IMR-90 (cell line): ENCODE measurements around the gene GM2A. TPM values are rescaled to one million over a fixed set of nuclear protein-coding genes. Genes with fewer than 3 reads are reported as not detected.

Source experiments
- ATAC-seq: fragments of 200-7000 bp; cut with Tn5 transposase; 2 replicates; pipeline ENCODE4 v1.9.1; 2020; ENCODE audit warnings: low read depth, mild to moderate bottlenecking, moderate library complexity
- BruUV-seq: library from RNA; stranded (reverse); fragments of 400-500 nt; replicated peaks from 2 replicates; lab custom pipeline; 2021; lab: Mats Ljungman, UMichigan
- CTCF ChIA-PET: fragments of 300-600 bp; formaldehyde crosslinking; extraction: SDS; loops from one replicate; lab custom pipeline; 2021; ENCODE audit warnings: antibody characterized with exemption; lab: Yijun Ruan, JAX
- POLR2A ChIA-PET: fragments of 300-600 bp; sonication (Branson Sonifier 250); formaldehyde crosslinking; loops from one replicate; lab custom pipeline; 2022; ENCODE audit warnings: antibody characterized with exemption; ENCODE audit not compliant: unreplicated experiment; lab: Charles Lee
- DNase-seq: peaks from one replicate; pipeline ENCODE4 v3.0.0; 2013
- H2AFZ ChIP-seq: replicated peaks from 2 replicates; pipeline ENCODE3; 2013; ENCODE audit warnings: low read length, mild to moderate bottlenecking; ENCODE audit not compliant: poor library complexity
- H2AK5ac ChIP-seq: 2 replicates; pipeline ENCODE4 v1.6.1; 2013; ENCODE audit warnings: low read depth, low read length, inconsistent platforms
- H2AK9ac ChIP-seq: replicated peaks from 2 replicates; pipeline ENCODE3; 2013; ENCODE audit warnings: mild to moderate bottlenecking, low read depth, low read length, moderate library complexity; ENCODE audit not compliant: poor library complexity
- H2BK120ac ChIP-seq: 2 replicates; pipeline ENCODE4 v1.6.1; 2013; ENCODE audit warnings: low read depth, low read length, inconsistent platforms
- H2BK15ac ChIP-seq: 3 replicates; pipeline ENCODE4 v1.6.1; 2013; ENCODE audit warnings: low read depth, low read length, inconsistent platforms
- H2BK20ac ChIP-seq: 2 replicates; pipeline ENCODE4 v1.6.1; 2013; ENCODE audit warnings: low read depth, mild to moderate bottlenecking, inconsistent platforms, low read length, moderate library complexity
- H2BK5ac ChIP-seq: 2 replicates; pipeline ENCODE4 v1.6.1; 2013; ENCODE audit warnings: mild to moderate bottlenecking, low read depth, low read length, inconsistent platforms; ENCODE audit not compliant: poor library complexity, severe bottlenecking
- H3K14ac ChIP-seq: replicated peaks from 2 replicates; pipeline ENCODE4 v1.6.1; 2013; ENCODE audit warnings: low read depth, low read length, inconsistent platforms
- H3K18ac ChIP-seq: 2 replicates; pipeline ENCODE4 v1.6.1; 2013; ENCODE audit warnings: low read depth, low read length, control low read depth
- H3K23ac ChIP-seq: 2 replicates; pipeline ENCODE4 v1.6.1; 2013; ENCODE audit warnings: low read depth, low read length, inconsistent platforms
- H3K27ac ChIP-seq: 2 replicates; pipeline ENCODE4 v1.5.1; 2013; ENCODE audit warnings: mild to moderate bottlenecking, control low read depth, low read length; ENCODE audit not compliant: insufficient read depth
- H3K27me3 ChIP-seq: 2 replicates; pipeline ENCODE4 v1.6.1; 2013; ENCODE audit warnings: low read length; ENCODE audit not compliant: control insufficient read depth, insufficient read depth
- H3K36me3 ChIP-seq: 2 replicates; pipeline ENCODE4 v1.6.1; 2013; ENCODE audit warnings: low read length, mixed read lengths; ENCODE audit not compliant: control insufficient read depth, insufficient read depth
- H3K4ac ChIP-seq: 2 replicates; pipeline ENCODE4 v1.6.1; 2013; ENCODE audit warnings: low read depth, low read length, inconsistent platforms
- H3K4me1 ChIP-seq: 2 replicates; pipeline ENCODE4 v1.6.1; 2013; ENCODE audit warnings: low read length, mixed read lengths; ENCODE audit not compliant: control insufficient read depth, insufficient read depth
- H3K4me2 ChIP-seq: 2 replicates; pipeline ENCODE4 v1.6.1; 2013; ENCODE audit warnings: low read depth, mild to moderate bottlenecking, control low read depth, low read length, moderate library complexity
- H3K4me3 ChIP-seq: 2 replicates; pipeline ENCODE4 v1.5.1; 2013; ENCODE audit warnings: low read depth, mild to moderate bottlenecking, control low read depth, low read length, moderate library complexity; ENCODE audit not compliant: insufficient read depth
- H3K56ac ChIP-seq: 2 replicates; pipeline ENCODE4 v1.6.1; 2013; ENCODE audit warnings: low read length, inconsistent platforms; ENCODE audit not compliant: insufficient read depth; ENCODE audit errors: extremely low read depth
- H3K79me1 ChIP-seq, 2 experiments: 2 replicates each; pipeline ENCODE4 v1.6.1; 2013; ENCODE audit warnings: low read length in 2 of 2, inconsistent platforms in 1 of 2, low read depth in 1 of 2
- H3K9ac ChIP-seq: 2 replicates; pipeline ENCODE4 v1.6.1; 2013; ENCODE audit warnings: low read depth, low read length, control low read depth
- H3K9me1 ChIP-seq: 2 replicates; pipeline ENCODE4 v1.6.1; 2013; ENCODE audit warnings: low read length, inconsistent platforms; ENCODE audit not compliant: insufficient read depth
- H3K9me3 ChIP-seq: 2 replicates; pipeline ENCODE4 v1.6.1; 2013; ENCODE audit warnings: low read length; ENCODE audit not compliant: control insufficient read depth, insufficient read depth
- H4K20me1 ChIP-seq: 2 replicates; pipeline ENCODE4 v1.6.1; 2013; ENCODE audit warnings: low read length, inconsistent platforms; ENCODE audit not compliant: insufficient read depth
- H4K5ac ChIP-seq: 2 replicates; pipeline ENCODE4 v1.6.1; 2013; ENCODE audit warnings: mild to moderate bottlenecking, low read depth, low read length, control low read depth
- H4K8ac ChIP-seq, 2 experiments: 2 replicates each; pipeline ENCODE4 v1.6.1; 2013; ENCODE audit warnings: low read depth in 2 of 2, low read length in 2 of 2, control low read depth in 1 of 2, inconsistent platforms in 1 of 2
- H4K91ac ChIP-seq: 2 replicates; pipeline ENCODE4 v1.6.1; 2013; ENCODE audit warnings: low read depth, low read length, inconsistent platforms; ENCODE audit not compliant: insufficient read depth
- CTCF ChIP-seq: conservative IDR thresholded peaks from 2 replicates; pipeline ENCODE4 v1.5.1; 2012; ENCODE audit warnings: mild to moderate bottlenecking, low read depth, low read length, improper control_type of control experiment
- ELK1 ChIP-seq: fragments of 150-350 bp; IDR thresholded peaks from 2 replicates; pipeline ENCODE4 v1.6.1; 2016; ENCODE audit warnings: low read depth, mild to moderate bottlenecking, low read length, moderate library complexity, borderline replicate concordance
- NFE2L2 ChIP-seq: fragments of 150-350 bp; IDR thresholded peaks from 2 replicates; pipeline ENCODE4 v1.6.1; 2016; ENCODE audit warnings: low read depth, mild to moderate bottlenecking, low read length
- RCOR1 ChIP-seq: IDR thresholded peaks from 2 replicates; pipeline ENCODE4 v1.6.1; 2012; ENCODE audit warnings: mild to moderate bottlenecking, low read length, improper control_type of control experiment; ENCODE audit not compliant: insufficient replicate concordance
- RFX5 ChIP-seq: IDR thresholded peaks from 2 replicates; pipeline ENCODE4 v1.8.0; 2012; ENCODE audit warnings: low read depth, mild to moderate bottlenecking, low read length, moderate library complexity
- SMC3 ChIP-seq: fragments of 150-350 bp; IDR thresholded peaks from 2 replicates; pipeline ENCODE4 v1.6.1; 2016; ENCODE audit warnings: low read depth, mild to moderate bottlenecking, antibody characterized with exemption, low read length, moderate library complexity
- WGBS, 2 experiments: methylation state at CpG; one replicate each; pipeline versions ENCODE4 v1.1.5 to v1.1.7; 2013; ENCODE audit warnings: missing lambda C conversion rate in 2 of 2; ENCODE audit not compliant: insufficient read length in 1 of 2; ENCODE audit errors: extremely low coverage in 2 of 2; 5-methylcytosine and 5-hydroxymethylcytosine counted together
- dilution Hi-C: fragments of 300-500 bp; cut with HindIII; formaldehyde crosslinking; loops from one replicate; pipeline ENCODE4 v1.14.3; 2018; ENCODE audit warnings: low sequenced_read_pairs; ENCODE audit not compliant: unreplicated experiment
- in situ Hi-C: fragments of 300-500 bp; cut with MboI; formaldehyde crosslinking; loops from 3 replicates; pipeline ENCODE4 v1.14.3; 2019; ENCODE audit warnings: low sequenced_read_pairs, inconsistent platforms, mixed read lengths
- intact Hi-C: fragments of 100-400 bp; cut with micrococcal nuclease; formaldehyde crosslinking; loops from 2 replicates; pipeline ENCODE4 v1.10.0; 2022
- polyA plus RNA-seq, 3 experiments: library from polyadenylated mRNA; depleted of rRNA; stranded (reverse); fragments of >200 nt; gene quantifications; 2 replicates each; pipeline ENCODE4 v1.2.3, GENCODE V29; 2012; ENCODE audit warnings: low replicate concordance in 1 of 3
- total RNA-seq: library from RNA; depleted of rRNA; stranded (reverse); fragments of >200 nt; gene quantifications from 2 replicates; pipeline ENCODE4 v1.2.3, GENCODE V29; 2012

GM2A gene
- total and polyA plus RNA-seq, 2 of the 4 experiments (the other 2 are of a cell fraction) = 13.8 to 18.5 TPM

- no peak overlapping the region for H3K4ac ChIP-seq
- no peak overlapping the region for H3K27ac ChIP-seq
- H2AK5ac ChIP-seq = no peak overlapping the region
- no peak overlapping the region for H3K4me2 ChIP-seq
- DNase-seq (no peak), ATAC-seq (no peak)
- peaks cover 2% of the 10 kb centered on the region; the same call in 1 of the 2 replicates for H3K4me1 ChIP-seq
- intact Hi-C loops = loop anchor here (1.0 kb wide), 1 partner anchor 9 kb away; the partner anchor contains the start of gene CCDC69
- H4K91ac ChIP-seq = no peak overlapping the region
- H3K18ac ChIP-seq = no peak overlapping the region
- H3K9ac ChIP-seq = no peak overlapping the region
- no peaks in the 10 kb centered on the region for H3K79me1 ChIP-seq
- TF ChIP-seq ELK1 (no peak), NFE2L2 (no peak), SMC3 (no peak), CTCF (no peak), RCOR1 (no peak), RFX5 (no peak)
- no peak overlapping the region for H3K56ac ChIP-seq
- no peak overlapping the region for H2BK120ac ChIP-seq
- H3K9me1 ChIP-seq = no peaks in the 10 kb centered on the region
- H4K5ac ChIP-seq = no peak overlapping the region
- no peak overlapping the region for H2BK15ac ChIP-seq
- H4K20me1 ChIP-seq = no peaks in the 10 kb centered on the region
- no peak overlapping the region for H2AK9ac ChIP-seq
- H3K9me3 ChIP-seq = no peaks in the 10 kb centered on the region
- CTCF ChIA-PET = interaction anchor here (1.2 kb wide), 1 partner anchor 8 kb away, joined by 3 read pairs; no protein-coding TSS in a partner anchor
- no TSS peak for BruUV-seq
- H4K8ac ChIP-seq = no peak overlapping the region
- POLR2A ChIA-PET = no interaction called here
- WGBS, 2 experiments = no CpG with 5 or more reads among the region's 8 CpGs
- H3K27me3 ChIP-seq = peaks cover 37% of the 10 kb centered on the region
- H3K36me3 ChIP-seq = no peaks in the 10 kb centered on the region
- no peak overlapping the region for H2BK20ac ChIP-seq
- in situ Hi-C loops = no loop called here
- no peak overlapping the region for H2BK5ac ChIP-seq
- dilution Hi-C loops = no loop called here
- no peak overlapping the region for H3K14ac ChIP-seq
- no peak overlapping the region for H3K4me3 ChIP-seq
- H3K23ac ChIP-seq = no peak overlapping the region
- H2AFZ ChIP-seq = no peak overlapping the region
Observed at GRCh38 chr5:151233616-151234085, 19.3 kb upstream of the GM2A start.
